Mesendoderm (in vitro differentiated cells): ENCODE results near the gene SMCHD1.
"Not testable (repeated sequence)": the region's sequence is repeated elsewhere in the genome, so short reads cannot be mapped to it uniquely, and the experiment has no call there.

ENCODE experiments used
- DNase-seq: peaks from one replicate; pipeline ENCODE4 v3.0.0; 2013
- H2AK5ac ChIP-seq: 2 replicates; pipeline ENCODE4 v1.6.1; 2013; ENCODE audit warnings: low read length, inconsistent platforms
- H2BK120ac ChIP-seq: 2 replicates; pipeline ENCODE4 v1.6.1; 2013; ENCODE audit warnings: low read depth, mild to moderate bottlenecking, low read length, moderate library complexity, mixed read lengths
- H2BK15ac ChIP-seq: replicated peaks from 2 replicates; pipeline ENCODE4 v1.6.1; 2013; ENCODE audit warnings: low read depth, mild to moderate bottlenecking, moderate library complexity
- H2BK5ac ChIP-seq: 2 replicates; pipeline ENCODE4 v1.6.1; 2013; ENCODE audit warnings: low read length, inconsistent platforms
- H3K18ac ChIP-seq: 2 replicates; pipeline ENCODE4 v1.6.1; 2013; ENCODE audit warnings: mild to moderate bottlenecking, low read length, mixed read lengths
- H3K23ac ChIP-seq: one replicate; pipeline ENCODE4 v1.6.1; 2013; ENCODE audit warnings: low read length
- H3K27ac ChIP-seq: 2 replicates; pipeline ENCODE4 v1.5.1; 2013; ENCODE audit warnings: low read depth, mild to moderate bottlenecking, inconsistent platforms, low read length, moderate library complexity
- H3K27me3 ChIP-seq: 2 replicates; pipeline ENCODE4 v1.6.1; 2013; ENCODE audit warnings: low read length, control low read depth, mild to moderate bottlenecking, inconsistent platforms; ENCODE audit not compliant: insufficient read depth, poor library complexity
- H3K36me3 ChIP-seq: 2 replicates; pipeline ENCODE4 v1.6.1; 2013; ENCODE audit warnings: low read length, inconsistent platforms; ENCODE audit not compliant: control insufficient read depth, insufficient read depth
- H3K4ac ChIP-seq: one replicate; pipeline ENCODE4 v1.6.1; 2013; ENCODE audit warnings: low read depth, mild to moderate bottlenecking, low read length, moderate library complexity
- H3K4me1 ChIP-seq: 2 replicates; pipeline ENCODE4 v1.6.1; 2013; ENCODE audit warnings: low read depth, low read length, inconsistent platforms; ENCODE audit not compliant: control insufficient read depth
- H3K4me2 ChIP-seq: 2 replicates; pipeline ENCODE4 v1.6.1; 2013; ENCODE audit warnings: low read length
- H3K4me3 ChIP-seq: 2 replicates; pipeline ENCODE4 v1.5.1; 2013; ENCODE audit warnings: mild to moderate bottlenecking, low read length
- H3K56ac ChIP-seq: one replicate; pipeline ENCODE4 v1.6.1; 2013; ENCODE audit warnings: low read length
- H3K79me1 ChIP-seq: 2 replicates; pipeline ENCODE4 v1.6.1; 2013; ENCODE audit warnings: low read length, inconsistent platforms
- H3K79me2 ChIP-seq: 2 replicates; pipeline ENCODE4 v1.6.1; 2013; ENCODE audit warnings: mild to moderate bottlenecking, low read length; ENCODE audit not compliant: control insufficient read depth, insufficient read depth
- H3K9ac ChIP-seq: 2 replicates; pipeline ENCODE4 v1.6.1; 2013; ENCODE audit warnings: low read length, inconsistent platforms
- H4K5ac ChIP-seq: one replicate; pipeline ENCODE4 v1.6.1; 2013; ENCODE audit warnings: low read length
- H4K8ac ChIP-seq: one replicate; pipeline ENCODE4 v1.6.1; 2013; ENCODE audit warnings: low read depth, mild to moderate bottlenecking, control low read depth, low read length, moderate library complexity
- WGBS: extraction: QIAGEN DNeasy Blood & Tissue Kit; methylation state at CpG from one replicate; pipeline ENCODE4 v1.1.7; 2013; ENCODE audit warnings: low lambda C conversion rate, missing lambda C conversion rate; ENCODE audit not compliant: insufficient coverage; ENCODE audit errors: extremely low coverage; 5-methylcytosine and 5-hydroxymethylcytosine counted together

The SMCHD1 gene

DNA sequence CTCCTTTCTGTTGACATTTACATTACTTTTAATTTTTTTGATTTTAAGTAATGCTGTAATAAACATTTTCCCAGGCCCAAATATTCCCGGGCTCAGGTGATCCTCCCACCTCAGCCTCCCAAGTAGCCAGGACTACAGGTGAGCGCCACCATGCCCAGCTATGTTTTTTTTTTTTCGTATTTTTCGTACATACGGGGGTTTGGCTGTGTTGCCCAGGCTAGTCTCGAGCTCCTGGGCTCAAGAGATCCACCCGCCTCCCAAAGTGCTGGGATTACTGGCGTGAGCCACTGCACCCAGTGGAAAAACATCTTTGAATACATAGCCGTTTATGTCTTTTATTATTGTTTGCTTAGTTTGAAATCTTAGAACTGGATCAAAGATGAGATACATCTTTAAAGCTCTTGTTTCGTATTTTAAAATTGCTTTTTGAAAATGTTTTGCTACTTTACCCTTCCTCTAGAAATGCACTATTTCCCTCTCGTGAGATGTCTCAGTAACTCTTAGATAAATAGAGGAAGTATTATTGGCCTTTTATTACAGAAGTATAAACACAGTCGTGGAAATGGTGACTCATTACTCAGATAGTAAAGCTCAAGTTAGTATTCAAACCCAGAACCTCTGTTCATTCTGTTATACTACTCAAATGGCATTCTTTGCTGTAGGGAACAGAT, 2.4 kb downstream of the SMCHD1 start:
- peak; percentile 10 for DNase-seq
- Histone ChIP-seq H3K4me1 (peaks cover 5% of the 10 kb centered on the region), H2AK5ac (no peak overlapping the region), H2BK120ac (no peak overlapping the region), H3K79me2 (peaks cover 33% of the 10 kb centered on the region), H3K36me3 (no peaks in the 10 kb centered on the region), H3K27me3 (peaks cover 2% of the 10 kb centered on the region), H4K8ac (no peak overlapping the region), H3K18ac (no peak overlapping the region), H3K9ac (no peak overlapping the region), H3K79me1 (peaks cover 10% of the 10 kb centered on the region), H3K4me2 (no peak overlapping the region), H3K4me3 (no peak overlapping the region), H2BK5ac (no peak overlapping the region), H3K23ac (no peak overlapping the region), H3K4ac (no peak overlapping the region), H2BK15ac (no peak overlapping the region), H3K56ac (no peak overlapping the region), H4K5ac (no peak overlapping the region), H3K27ac (no peak overlapping the region)
- no CpG with 5 or more reads among the region's 12 CpGs for WGBS

GRCh38 chr18:2660849-2661248, 5.3 kb downstream of the SMCHD1 start:
- not testable (repeated sequence) for H3K9ac ChIP-seq, H4K8ac ChIP-seq, H2BK15ac ChIP-seq, H3K18ac ChIP-seq, H3K4ac ChIP-seq, H2BK5ac ChIP-seq, H4K5ac ChIP-seq, H3K4me2 ChIP-seq, H3K23ac ChIP-seq, H3K56ac ChIP-seq, H3K4me1 ChIP-seq, H3K27ac ChIP-seq, H2BK120ac ChIP-seq, H3K4me3 ChIP-seq, H2AK5ac ChIP-seq, DNase-seq, H3K27me3 ChIP-seq, H3K36me3 ChIP-seq
- Histone ChIP-seq H3K79me2 (peaks cover 41% of the 10 kb centered on the region), H3K79me1 (peaks cover 10% of the 10 kb centered on the region)
- WGBS: no CpG with 5 or more reads among the region's 3 CpGs

DNA sequence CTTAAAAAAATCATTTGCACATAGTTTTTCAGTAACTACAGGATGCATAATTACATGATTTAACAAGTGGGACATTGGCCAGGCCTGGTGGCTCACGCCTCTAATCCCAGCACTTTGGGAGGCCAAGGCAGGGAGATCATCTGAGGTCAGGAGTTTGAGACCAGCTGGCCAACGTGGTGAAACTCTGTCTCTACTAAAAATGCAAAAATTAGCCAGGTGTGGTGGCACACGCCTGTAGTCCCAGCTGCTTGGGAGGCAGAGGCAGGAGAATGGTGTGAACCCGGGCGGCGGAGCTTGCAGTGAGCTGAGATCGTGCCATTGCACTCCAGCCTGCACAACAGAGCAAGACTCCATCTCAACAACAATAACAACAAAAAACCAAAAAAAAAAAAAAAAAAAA, 6.8 kb downstream of the SMCHD1 start:
- H3K27me3 ChIP-seq, H3K4me3 ChIP-seq, H4K5ac ChIP-seq, DNase-seq, H3K23ac ChIP-seq, H3K79me1 ChIP-seq, H3K56ac ChIP-seq, H3K36me3 ChIP-seq, H3K18ac ChIP-seq, H4K8ac ChIP-seq, H3K27ac ChIP-seq, H3K4me2 ChIP-seq, H3K9ac ChIP-seq, H2BK5ac ChIP-seq, H3K4ac ChIP-seq, H2BK120ac ChIP-seq, H3K4me1 ChIP-seq, H2BK15ac ChIP-seq, H2AK5ac ChIP-seq: not testable (repeated sequence)
- H3K79me2 ChIP-seq: peaks cover 29% of the 10 kb centered on the region
- WGBS: no CpG with 5 or more reads among the region's 7 CpGs

- H2AK5ac ChIP-seq: no peak overlapping the region
- no peak overlapping the region for H3K56ac ChIP-seq
- H3K79me1 ChIP-seq: peaks cover 1% of the 10 kb centered on the region
- H3K4me2 ChIP-seq: no peak overlapping the region
- H3K23ac ChIP-seq: no peak overlapping the region
- no peaks in the 10 kb centered on the region for H3K36me3 ChIP-seq
- H2BK120ac ChIP-seq: no peak overlapping the region
- H4K5ac ChIP-seq: no peak overlapping the region
- H3K4me3 ChIP-seq: no peak overlapping the region
- H2BK15ac ChIP-seq: no peak overlapping the region
- no peak overlapping the region for H3K18ac ChIP-seq
- H3K79me2 ChIP-seq: peaks cover 25% of the 10 kb centered on the region
- no peaks in the 10 kb centered on the region for H3K27me3 ChIP-seq
- H3K9ac ChIP-seq: no peak overlapping the region
- no CpG with 5 or more reads among the region's 5 CpGs for WGBS
- H3K27ac ChIP-seq: no peak overlapping the region
- DNase-seq: no peak
- no peak overlapping the region for H2BK5ac ChIP-seq
- no peak overlapping the region for H4K8ac ChIP-seq
- no peak overlapping the region for H3K4ac ChIP-seq
- H3K4me1 ChIP-seq: no peaks in the 10 kb centered on the region
Observed at GRCh38 chr18:2662990-2663389, 7.5 kb downstream of the SMCHD1 start.

DNA sequence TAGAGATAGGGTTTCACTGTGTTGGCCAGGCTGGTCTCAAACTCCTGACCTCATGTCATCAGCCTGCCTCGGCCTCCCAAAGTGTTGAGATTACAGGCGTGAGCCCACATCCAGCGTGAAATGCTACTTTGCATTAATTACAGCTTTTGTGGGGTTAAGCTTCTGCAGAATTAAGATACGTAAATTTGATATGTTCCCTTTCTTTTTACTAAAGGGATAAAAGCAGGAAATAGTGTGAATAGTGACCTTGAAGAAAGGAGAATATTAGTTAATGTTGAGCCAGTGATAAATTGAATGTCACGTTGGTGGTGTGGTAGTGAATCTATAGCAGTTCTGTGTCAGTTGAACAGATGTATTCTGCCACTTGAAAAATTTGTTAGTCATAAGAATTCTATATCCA, 16.9 kb downstream of the SMCHD1 start:
- H2BK15ac ChIP-seq: no peak overlapping the region
- no peaks in the 10 kb centered on the region for H3K27me3 ChIP-seq
- H3K79me1 ChIP-seq: peaks cover 2% of the 10 kb centered on the region
- H2BK120ac ChIP-seq: no peak overlapping the region
- no peak overlapping the region for H3K4me3 ChIP-seq
- no peak overlapping the region for H3K4ac ChIP-seq
- H4K8ac ChIP-seq: no peak overlapping the region
- 100% methylated on average over 1 of the region's 5 CpGs for WGBS
- H2AK5ac ChIP-seq: no peak overlapping the region
- no peak overlapping the region for H3K18ac ChIP-seq
- no peak overlapping the region for H3K4me2 ChIP-seq
- no peak overlapping the region for H4K5ac ChIP-seq
- DNase-seq: no peak
- H3K56ac ChIP-seq: no peak overlapping the region
- no peaks in the 10 kb centered on the region for H3K36me3 ChIP-seq
- no peak overlapping the region for H3K27ac ChIP-seq
- H3K4me1 ChIP-seq: no peaks in the 10 kb centered on the region
- no peaks in the 10 kb centered on the region for H3K79me2 ChIP-seq
- no peak overlapping the region for H2BK5ac ChIP-seq
- H3K9ac ChIP-seq: no peak overlapping the region
- H3K23ac ChIP-seq: no peak overlapping the region

GRCh38 chr18:2672872-2673271, 17.3 kb downstream of the SMCHD1 start:
- H3K4ac ChIP-seq: no peak overlapping the region
- H3K9ac ChIP-seq: no peak overlapping the region
- no peak overlapping the region for H3K4me3 ChIP-seq
- H3K56ac ChIP-seq: no peak overlapping the region
- peaks cover 2% of the 10 kb centered on the region for H3K79me1 ChIP-seq
- no peak overlapping the region for H4K8ac ChIP-seq
- DNase-seq: no peak
- no peak overlapping the region for H2AK5ac ChIP-seq
- H3K27ac ChIP-seq: no peak overlapping the region
- no peak overlapping the region for H2BK5ac ChIP-seq
- H3K27me3 ChIP-seq: no peaks in the 10 kb centered on the region
- H3K36me3 ChIP-seq: no peaks in the 10 kb centered on the region
- no peak overlapping the region for H3K23ac ChIP-seq
- H4K5ac ChIP-seq: no peak overlapping the region
- WGBS: no CpG with 5 or more reads among the region's 1 CpG
- no peak overlapping the region for H3K4me2 ChIP-seq
- H3K18ac ChIP-seq: no peak overlapping the region
- no peak overlapping the region for H2BK120ac ChIP-seq
- no peak overlapping the region for H2BK15ac ChIP-seq
- no peaks in the 10 kb centered on the region for H3K4me1 ChIP-seq
- H3K79me2 ChIP-seq: no peaks in the 10 kb centered on the region
